ENCODE measurements around the gene PRAMEF33.
"Not testable (repeated sequence)": the region's sequence is repeated elsewhere in the genome, so short reads cannot be mapped to it uniquely, and the experiment has no call there.

The PRAMEF33 gene

GRCh38 chr1:13347034-13347433 lies 43.7 kb downstream of the PRAMEF33 start, which contains the start of gene PRAMEF14:
Gene PRAMEF14, minus strand, starts transcription at chr1:13347134. Its CDS starts 1,820 bp downstream, at chr1:13345314.
- H2BK12ac ChIP-seq (ENCODE audit: low read length); H3K27me3 ChIP-seq (ENCODE audit: insufficient read depth, low read length); H3K23ac ChIP-seq (ENCODE audit: low read length); H2BK5ac ChIP-seq (ENCODE audit: low read depth, low read length, poor library complexity); H2BK120ac ChIP-seq (ENCODE audit: insufficient read depth, low read length, poor library complexity); H3K4me2 ChIP-seq (ENCODE audit: low read length); H3K18ac ChIP-seq (ENCODE audit: low read length); H4K8ac ChIP-seq (ENCODE audit: low read depth, low read length); H3K4me1 ChIP-seq (ENCODE audit: control insufficient read depth in 1 of 2, insufficient read depth in 2 of 2, low read length in 2 of 2); H3K36me3 ChIP-seq (ENCODE audit: control insufficient read depth in 1 of 2, insufficient read depth in 2 of 2, low read length in 2 of 2); H3K14ac ChIP-seq (ENCODE audit: low read length); H3K9ac ChIP-seq (ENCODE audit: low read length); H2AK5ac ChIP-seq (ENCODE audit: low read length); H3K79me1 ChIP-seq (ENCODE audit: low read length); H2AFZ ChIP-seq (ENCODE audit: insufficient read depth, low read length, poor library complexity); DNase-seq; H3K27ac ChIP-seq (ENCODE audit: low read depth, low read length); H4K91ac ChIP-seq (ENCODE audit: low read depth, low read length); H3K79me2 ChIP-seq (ENCODE audit: control insufficient read depth, insufficient read depth, low read length, poor library complexity); H3K4me3 ChIP-seq (ENCODE audit: low read depth, low read length); H4K12ac ChIP-seq (ENCODE audit: low read depth, low read length); H3K9me3 ChIP-seq (ENCODE audit: insufficient read depth, low read depth, low read length); H3K4ac ChIP-seq (ENCODE audit: low read depth, low read length): not testable (repeated sequence)
- no CpG with 5 or more reads among the region's 7 CpGs for WGBS (ENCODE audit: extremely low coverage, insufficient coverage, insufficient read length)

GRCh38 chr1:13353476-13353875 lies 50.1 kb downstream of the PRAMEF33 start:
- H3K14ac ChIP-seq (ENCODE audit: low read length); H2AFZ ChIP-seq (ENCODE audit: insufficient read depth, low read length, poor library complexity); H3K36me3 ChIP-seq (ENCODE audit: control insufficient read depth in 1 of 2, insufficient read depth in 2 of 2, low read length in 2 of 2); H2BK12ac ChIP-seq (ENCODE audit: low read length); H3K9me3 ChIP-seq (ENCODE audit: insufficient read depth, low read depth, low read length); H3K18ac ChIP-seq (ENCODE audit: low read length); H2BK120ac ChIP-seq (ENCODE audit: insufficient read depth, low read length, poor library complexity); H3K4me3 ChIP-seq (ENCODE audit: low read depth, low read length); H2BK5ac ChIP-seq (ENCODE audit: low read depth, low read length, poor library complexity); H3K23ac ChIP-seq (ENCODE audit: low read length); H3K79me2 ChIP-seq (ENCODE audit: control insufficient read depth, insufficient read depth, low read length, poor library complexity); H3K79me1 ChIP-seq (ENCODE audit: low read length); H4K8ac ChIP-seq (ENCODE audit: low read depth, low read length); H3K4me1 ChIP-seq (ENCODE audit: control insufficient read depth in 1 of 2, insufficient read depth in 2 of 2, low read length in 2 of 2); H3K9ac ChIP-seq (ENCODE audit: low read length); H4K12ac ChIP-seq (ENCODE audit: low read depth, low read length); H3K4me2 ChIP-seq (ENCODE audit: low read length); H3K27ac ChIP-seq (ENCODE audit: low read depth, low read length); H4K91ac ChIP-seq (ENCODE audit: low read depth, low read length); H2AK5ac ChIP-seq (ENCODE audit: low read length); DNase-seq; H3K4ac ChIP-seq (ENCODE audit: low read depth, low read length); H3K27me3 ChIP-seq (ENCODE audit: insufficient read depth, low read length): not testable (repeated sequence)
- WGBS (ENCODE audit: extremely low coverage, insufficient coverage, insufficient read length), result no CpG with 5 or more reads among the region's 8 CpGs

GRCh38 chr1:13354475-13354874 lies 51.1 kb downstream of the PRAMEF33 start:
- H3K79me1 ChIP-seq (ENCODE audit: low read length); H3K4ac ChIP-seq (ENCODE audit: low read depth, low read length); H3K9ac ChIP-seq (ENCODE audit: low read length); H2AFZ ChIP-seq (ENCODE audit: insufficient read depth, low read length, poor library complexity); H3K14ac ChIP-seq (ENCODE audit: low read length); H3K4me2 ChIP-seq (ENCODE audit: low read length); DNase-seq; H4K12ac ChIP-seq (ENCODE audit: low read depth, low read length); H3K79me2 ChIP-seq (ENCODE audit: control insufficient read depth, insufficient read depth, low read length, poor library complexity); H4K91ac ChIP-seq (ENCODE audit: low read depth, low read length); H2BK5ac ChIP-seq (ENCODE audit: low read depth, low read length, poor library complexity); H3K27ac ChIP-seq (ENCODE audit: low read depth, low read length); H3K18ac ChIP-seq (ENCODE audit: low read length); H3K36me3 ChIP-seq (ENCODE audit: control insufficient read depth in 1 of 2, insufficient read depth in 2 of 2, low read length in 2 of 2); H3K4me3 ChIP-seq (ENCODE audit: low read depth, low read length); H3K27me3 ChIP-seq (ENCODE audit: insufficient read depth, low read length); H2AK5ac ChIP-seq (ENCODE audit: low read length); H2BK120ac ChIP-seq (ENCODE audit: insufficient read depth, low read length, poor library complexity); H3K9me3 ChIP-seq (ENCODE audit: insufficient read depth, low read depth, low read length); H2BK12ac ChIP-seq (ENCODE audit: low read length); H4K8ac ChIP-seq (ENCODE audit: low read depth, low read length); H3K23ac ChIP-seq (ENCODE audit: low read length); H3K4me1 ChIP-seq (ENCODE audit: control insufficient read depth in 1 of 2, insufficient read depth in 2 of 2, low read length in 2 of 2): not testable (repeated sequence)
- WGBS (ENCODE audit: extremely low coverage, insufficient coverage, insufficient read length), result no CpG with 5 or more reads among the region's 9 CpGs

- H3K4me2 ChIP-seq (ENCODE audit: low read length); H3K9me3 ChIP-seq (ENCODE audit: insufficient read depth, low read depth, low read length); H3K18ac ChIP-seq (ENCODE audit: low read length); H4K91ac ChIP-seq (ENCODE audit: low read depth, low read length); H2BK120ac ChIP-seq (ENCODE audit: insufficient read depth, low read length, poor library complexity); H3K36me3 ChIP-seq (ENCODE audit: control insufficient read depth in 1 of 2, insufficient read depth in 2 of 2, low read length in 2 of 2); H4K8ac ChIP-seq (ENCODE audit: low read depth, low read length); H2AK5ac ChIP-seq (ENCODE audit: low read length); H3K79me1 ChIP-seq (ENCODE audit: low read length); H2AFZ ChIP-seq (ENCODE audit: insufficient read depth, low read length, poor library complexity); H2BK5ac ChIP-seq (ENCODE audit: low read depth, low read length, poor library complexity); H3K27me3 ChIP-seq (ENCODE audit: insufficient read depth, low read length); H3K27ac ChIP-seq (ENCODE audit: low read depth, low read length); H3K23ac ChIP-seq (ENCODE audit: low read length); H3K14ac ChIP-seq (ENCODE audit: low read length); H2BK12ac ChIP-seq (ENCODE audit: low read length); H3K4me3 ChIP-seq (ENCODE audit: low read depth, low read length); H3K9ac ChIP-seq (ENCODE audit: low read length); H3K4ac ChIP-seq (ENCODE audit: low read depth, low read length); H3K4me1 ChIP-seq (ENCODE audit: control insufficient read depth in 1 of 2, insufficient read depth in 2 of 2, low read length in 2 of 2); H4K12ac ChIP-seq (ENCODE audit: low read depth, low read length); H3K79me2 ChIP-seq (ENCODE audit: control insufficient read depth, insufficient read depth, low read length, poor library complexity): not testable (repeated sequence)
- DNase-seq, result peak; percentile 26 to 80
- WGBS (ENCODE audit: extremely low coverage, insufficient coverage, insufficient read length), result no CpG with 5 or more reads among the region's 5 CpGs
Measured at GRCh38 chr1:13356774-13357173, 53.4 kb downstream of the PRAMEF33 start.

Data from trophoblast cell (in vitro differentiated cells and primary cell).